PC-9 (cell line): ENCODE results near the gene SHOC2. TPM values are rescaled to one million over a fixed set of nuclear protein-coding genes. Genes with fewer than 3 reads are reported as not detected.

ENCODE experiments used
- BruUV-seq: library from RNA; stranded (reverse); fragments of 400-500 nt; replicated peaks from 2 replicates; lab custom pipeline; 2021; lab: Mats Ljungman, UMichigan
- CTCF ChIA-PET: fragments of 300-600 bp; sonication (Branson Sonifier 250); formaldehyde crosslinking; loops from one replicate; lab custom pipeline; 2022; ENCODE audit warnings: antibody characterized with exemption; lab: Charles Lee
- POLR2A ChIA-PET: fragments of 300-600 bp; sonication (Branson Sonifier 250); formaldehyde crosslinking; loops from one replicate; lab custom pipeline; 2022; ENCODE audit warnings: antibody characterized with exemption; ENCODE audit not compliant: unreplicated experiment; lab: Charles Lee
- DNase-seq, 2 experiments: peaks; one replicate each; pipeline versions ENCODE4 v3.0.0 to v3.0.0-alpha.2; 2015 to 2022; ENCODE audit warnings: mixed read lengths in 1 of 2
- H2AFZ ChIP-seq: fragments of 200-600 bp; sonication (generic); 2 replicates; pipeline ENCODE4 v1.8.1; 2017; ENCODE audit warnings: antibody characterized with exemption
- H3F3A ChIP-seq: fragments of 200-600 bp; sonication (generic); 2 replicates; pipeline ENCODE4 v1.8.1; 2017; ENCODE audit warnings: antibody characterized with exemption, mild to moderate bottlenecking, low read depth; ENCODE audit not compliant: insufficient read depth
- H3K27ac ChIP-seq: fragments of 200-600 bp; sonication (generic); 2 replicates; pipeline ENCODE4 v1.6.1; 2016; ENCODE audit warnings: mixed run types
- H3K27me3 ChIP-seq: fragments of 200-600 bp; sonication (generic); 2 replicates; pipeline ENCODE4 v1.6.1; 2016; ENCODE audit warnings: low read depth, mixed run types; ENCODE audit not compliant: insufficient read depth
- H3K36me3 ChIP-seq: fragments of 200-600 bp; sonication (generic); 2 replicates; pipeline ENCODE4 v1.6.1; 2016; ENCODE audit warnings: low read depth, mixed run types
- H3K4me1 ChIP-seq: fragments of 200-600 bp; sonication (generic); replicated peaks from 2 replicates; pipeline ENCODE4 v1.6.1; 2016; ENCODE audit warnings: mixed run types; ENCODE audit not compliant: insufficient read depth
- H3K4me2 ChIP-seq: fragments of 200-600 bp; sonication (generic); 2 replicates; pipeline ENCODE4 v1.6.1; 2017; ENCODE audit warnings: mixed run types
- H3K4me3 ChIP-seq: fragments of 200-600 bp; sonication (generic); 2 replicates; pipeline ENCODE4 v1.6.1; 2016; ENCODE audit warnings: mixed run types
- H3K79me2 ChIP-seq: fragments of 200-600 bp; sonication (generic); 2 replicates; pipeline ENCODE4 v1.6.1; 2017; ENCODE audit warnings: low read depth, mixed run types
- H3K9me2 ChIP-seq: fragments of 200-600 bp; sonication (generic); 2 replicates; pipeline ENCODE4 v1.8.1; 2017; ENCODE audit warnings: mild to moderate bottlenecking; ENCODE audit not compliant: insufficient read depth
- H3K9me3 ChIP-seq: fragments of 200-600 bp; sonication (generic); 2 replicates; pipeline ENCODE4 v1.8.1; 2016; ENCODE audit warnings: low read depth; ENCODE audit not compliant: insufficient read depth
- H4K20me1 ChIP-seq: fragments of 200-600 bp; sonication (generic); 2 replicates; pipeline ENCODE4 v1.8.1; 2017; ENCODE audit not compliant: insufficient read depth
- EZH2 ChIP-seq: fragments of 200-600 bp; sonication (generic); IDR thresholded peaks from 2 replicates; pipeline ENCODE4 v1.8.0; 2017; ENCODE audit warnings: antibody characterized with exemption, low read depth
- intact Hi-C: fragments of 100-400 bp; cut with micrococcal nuclease; formaldehyde crosslinking; loops from one replicate; pipeline ENCODE4 v1.10.0; 2022; ENCODE audit not compliant: unreplicated experiment
- total RNA-seq: library from RNA; stranded (reverse); gene quantifications from 2 replicates; pipeline ENCODE4 v1.2.3, GENCODE V29; 2021
- TF ChIP-seq, protein P1 (sequence below): fragments of 200-600 bp; sonication (generic); conservative IDR thresholded peaks from 2 replicates; pipeline ENCODE4 v1.6.1; 2017; ENCODE audit warnings: mixed run types, antibody characterized with exemption, mild to moderate bottlenecking, moderate library complexity

The SHOC2 gene
- total RNA-seq, 1 experiment from 2014 or later = 20.2 TPM

GRCh38 chr10:110872984-110873923 lies 46.1 kb upstream of the SHOC2 start:
- no peaks in the 10 kb centered on the region for H3K9me2 ChIP-seq
- no peaks in the 10 kb centered on the region for H4K20me1 ChIP-seq
- no peaks in the 10 kb centered on the region for H3K36me3 ChIP-seq
- intact Hi-C loops = loop anchor here (5.0 kb wide), 2 partner anchors 56 to 121 kb away; no protein-coding TSS in a partner anchor
- no peaks in the 10 kb centered on the region for H3K27me3 ChIP-seq
- TSS peak; percentile 45 for BruUV-seq
- 0 out of 2 replicates have a peak overlapping the region, but pooled peaks have one; percentile 19 for H3K27ac ChIP-seq
- peaks cover 21% of the 10 kb centered on the region for H3K79me2 ChIP-seq
- H3K4me1 ChIP-seq = peaks cover 14% of the 10 kb centered on the region
- peak overlapping the region; percentile 80 for H3K4me3 ChIP-seq
- peak overlapping the region; percentile 92 for H3K4me2 ChIP-seq
- no peak for DNase-seq
- ChIA-PET CTCF (interaction anchor here (0.7 kb wide), 2 partner anchors 263 to 1503 kb away, joined by 6 to 10 read pairs; no protein-coding TSS in a partner anchor), POLR2A (interaction anchor here (0.7 kb wide), 1 partner anchor 372 kb away, joined by 8 read pairs; no protein-coding TSS in a partner anchor)
- H3F3A ChIP-seq = no peaks in the 10 kb centered on the region
- H2AFZ ChIP-seq = peak overlapping the region; percentile 89; the same call in 1 of the 2 replicates
- no peak for TF ChIP-seq EZH2
- TF ChIP-seq, protein P1, sequence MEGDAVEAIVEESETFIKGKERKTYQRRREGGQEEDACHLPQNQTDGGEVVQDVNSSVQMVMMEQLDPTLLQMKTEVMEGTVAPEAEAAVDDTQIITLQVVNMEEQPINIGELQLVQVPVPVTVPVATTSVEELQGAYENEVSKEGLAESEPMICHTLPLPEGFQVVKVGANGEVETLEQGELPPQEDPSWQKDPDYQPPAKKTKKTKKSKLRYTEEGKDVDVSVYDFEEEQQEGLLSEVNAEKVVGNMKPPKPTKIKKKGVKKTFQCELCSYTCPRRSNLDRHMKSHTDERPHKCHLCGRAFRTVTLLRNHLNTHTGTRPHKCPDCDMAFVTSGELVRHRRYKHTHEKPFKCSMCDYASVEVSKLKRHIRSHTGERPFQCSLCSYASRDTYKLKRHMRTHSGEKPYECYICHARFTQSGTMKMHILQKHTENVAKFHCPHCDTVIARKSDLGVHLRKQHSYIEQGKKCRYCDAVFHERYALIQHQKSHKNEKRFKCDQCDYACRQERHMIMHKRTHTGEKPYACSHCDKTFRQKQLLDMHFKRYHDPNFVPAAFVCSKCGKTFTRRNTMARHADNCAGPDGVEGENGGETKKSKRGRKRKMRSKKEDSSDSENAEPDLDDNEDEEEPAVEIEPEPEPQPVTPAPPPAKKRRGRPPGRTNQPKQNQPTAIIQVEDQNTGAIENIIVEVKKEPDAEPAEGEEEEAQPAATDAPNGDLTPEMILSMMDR = no peak
- H3K9me3 ChIP-seq = no peaks in the 10 kb centered on the region

- no peaks in the 10 kb centered on the region for H4K20me1 ChIP-seq
- peak overlapping the region; percentile 18; the same call in 1 of the 2 replicates for H3K4me3 ChIP-seq
- intact Hi-C loops = loop anchor here (5.0 kb wide), 2 partner anchors 57 to 122 kb away; no protein-coding TSS in a partner anchor
- POLR2A ChIA-PET = no interaction called here
- H3F3A ChIP-seq = no peaks in the 10 kb centered on the region
- H3K36me3 ChIP-seq = no peaks in the 10 kb centered on the region
- no peak for DNase-seq
- no peak overlapping the region for H2AFZ ChIP-seq
- H3K27me3 ChIP-seq = no peaks in the 10 kb centered on the region
- no peak for TF ChIP-seq EZH2
- TF ChIP-seq, protein P1 = no peak
- peaks cover 21% of the 10 kb centered on the region for H3K79me2 ChIP-seq
- peak overlapping the region; percentile 92 for H3K4me2 ChIP-seq
- peaks cover 14% of the 10 kb centered on the region for H3K4me1 ChIP-seq
- no peaks in the 10 kb centered on the region for H3K9me2 ChIP-seq
- H3K9me3 ChIP-seq = no peaks in the 10 kb centered on the region
- BruUV-seq = no TSS peak
- CTCF ChIA-PET = interaction anchor here (0.6 kb wide), 1 partner anchor 126 kb away, joined by 3 read pairs; no protein-coding TSS in a partner anchor
- no peak overlapping the region for H3K27ac ChIP-seq
Observed at GRCh38 chr10:110873951-110874350, 45.5 kb upstream of the SHOC2 start.

DNA sequence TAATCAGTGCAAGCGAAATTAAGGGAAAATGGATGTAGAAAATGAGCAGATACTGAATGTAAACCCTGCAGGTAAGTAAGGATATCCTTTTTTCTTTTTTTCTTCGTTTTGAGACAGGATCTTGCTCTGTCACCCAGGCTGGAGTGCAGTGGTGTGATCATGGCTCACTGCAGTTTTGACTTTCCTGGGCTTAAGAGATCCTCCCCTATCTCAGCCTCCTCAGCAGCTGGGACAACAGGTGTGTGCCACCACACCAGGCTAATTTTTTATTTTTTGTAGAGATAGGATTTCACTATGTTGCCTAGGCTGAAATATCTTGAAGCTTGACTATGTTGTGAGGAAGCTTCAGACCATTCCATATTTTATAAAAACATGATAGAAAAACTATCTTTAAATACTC lies 43.4 kb upstream of the SHOC2 start:
- BruUV-seq = no TSS peak
- TF ChIP-seq, protein P1 = no peak
- no peak for TF ChIP-seq EZH2
- intact Hi-C loops = no loop called here

More for the DNA sequence above, 43.4 kb upstream of the SHOC2 start:
- H3K27ac ChIP-seq = no peak overlapping the region
- no peaks in the 10 kb centered on the region for H3F3A ChIP-seq
- H3K4me2 ChIP-seq = no peak overlapping the region
- no peaks in the 10 kb centered on the region for H3K9me3 ChIP-seq
- no peaks in the 10 kb centered on the region for H3K27me3 ChIP-seq
- H3K9me2 ChIP-seq = no peaks in the 10 kb centered on the region
- peaks cover 21% of the 10 kb centered on the region for H3K79me2 ChIP-seq
- no peak for DNase-seq
- no peaks in the 10 kb centered on the region for H3K36me3 ChIP-seq
- H4K20me1 ChIP-seq = no peaks in the 10 kb centered on the region
- CTCF ChIA-PET = no interaction called here
- POLR2A ChIA-PET = no interaction called here
- no peak overlapping the region for H2AFZ ChIP-seq
- H3K4me3 ChIP-seq = no peak overlapping the region
- peaks cover 14% of the 10 kb centered on the region for H3K4me1 ChIP-seq
